ENCODE results near the gene VASN. TPM values are rescaled to one million over a fixed set of nuclear protein-coding genes. Genes with fewer than 3 reads are reported as not detected.

VASN gene
- total and polyA plus RNA-seq, 10 of the 15 experiments (the other 5 are each of a cell fraction or from before 2014, with no cell fraction given) = 0.02 to 0.19 (median 0.14) TPM; not detected in 6

GRCh38 chr16:4390266-4391260 is 18.9 kb downstream of the VASN start:
- DNase-seq (ENCODE audit: low read depth, low spot score) = no peak
- in situ Hi-C loops (cut with MboI) (no loop called here), intact Hi-C loops (cut with micrococcal nuclease; ENCODE audit: unreplicated experiment) (no loop called here)
- no peaks in the 10 kb centered on the region for H3K27me3 ChIP-seq (replicated peaks in 1 of 2; ENCODE audit: control insufficient read depth in 2 of 2, insufficient read depth in 2 of 2, low read length in 1 of 2)
- CTCF ChIA-PET = interaction anchor here (1.5 to 3.8 kb wide), 2 partner anchors 9 to 12 kb away, joined by 3 to 21 read pairs; no protein-coding TSS in a partner anchor
- TF ChIP-seq NR2C1 (IDR thresholded peaks at IDR 0.05) = no peak
- TF ChIP-seq MAX (IDR thresholded peaks at IDR 0.05; ENCODE audit: low read depth, low read length) = no peak
- no peak for TF ChIP-seq POLR2A (IDR thresholded peaks at IDR 0.05; ENCODE audit: low read depth, low read length)
- no peak overlapping the region for H2AFZ ChIP-seq (ENCODE audit: control insufficient read depth, low read depth, low read length)
- no peaks in the 10 kb centered on the region for H3K79me2 ChIP-seq (ENCODE audit: control insufficient read depth, insufficient read depth, low read length)
- no peak overlapping the region for H3K4me2 ChIP-seq (ENCODE audit: control insufficient read depth, insufficient read depth)
- ATAC-seq = no peak
- no TSS peak for BruUV-seq (replicated peaks)
- no peak overlapping the region for H3K4me3 ChIP-seq
- no peaks in the 10 kb centered on the region for H3K4me1 ChIP-seq (ENCODE audit: control insufficient read depth, insufficient read depth, low read length)
- no peak overlapping the region for H3K9ac ChIP-seq (ENCODE audit: control insufficient read depth, insufficient read depth, low read length)
- POLR2A ChIA-PET = interaction anchor here (0.5 to 0.6 kb wide), 2 partner anchors 51 to 666 kb away, joined by 3 to 5 read pairs; no protein-coding TSS in a partner anchor
- RAD21 ChIA-PET (ENCODE audit: unreplicated experiment) = no interaction called here
- no peak overlapping the region for H3K27ac ChIP-seq (ENCODE audit: control insufficient read depth, insufficient read depth)
- SMC1A ChIA-PET (ENCODE audit: uncharacterized antibody, unreplicated experiment) = no interaction called here
- peaks cover 15 to 41% of the 10 kb centered on the region in 2 experiments for H3K36me3 ChIP-seq (ENCODE audit: control insufficient read depth in 2 of 2, insufficient read depth in 2 of 2, low read length in 1 of 2)
- 84% methylated on average over 18 of the region's 18 CpGs for WGBS (ENCODE audit: insufficient coverage, insufficient replicate concordance, low lambda C conversion rate, missing lambda C conversion rate)
- no peaks in the 10 kb centered on the region; the same call in 1 of the 2 replicates for H4K20me1 ChIP-seq (ENCODE audit: control insufficient read depth, insufficient read depth)
- no peaks in the 10 kb centered on the region for H3K9me3 ChIP-seq (replicated peaks; ENCODE audit: control insufficient read depth, insufficient read depth, low read length)
- FAIRE-seq = no peak

- Histone ChIP-seq H3K4me2 (ENCODE audit: control insufficient read depth, insufficient read depth) (no peak overlapping the region), H3K36me3 (ENCODE audit: control insufficient read depth in 2 of 2, insufficient read depth in 2 of 2, low read length in 1 of 2) (peaks cover 15 to 41% of the 10 kb centered on the region in 2 experiments), H3K4me3 (no peak overlapping the region), H3K79me2 (ENCODE audit: control insufficient read depth, insufficient read depth, low read length) (no peaks in the 10 kb centered on the region), H3K9ac (ENCODE audit: control insufficient read depth, insufficient read depth, low read length) (no peak overlapping the region), H4K20me1 (ENCODE audit: control insufficient read depth, insufficient read depth) (no peaks in the 10 kb centered on the region; the same call in 1 of the 2 replicates), H3K9me3 (replicated peaks; ENCODE audit: control insufficient read depth, insufficient read depth, low read length) (no peaks in the 10 kb centered on the region), H3K27ac (ENCODE audit: control insufficient read depth, insufficient read depth) (no peak overlapping the region), H3K27me3 (replicated peaks in 1 of 2; ENCODE audit: control insufficient read depth in 2 of 2, insufficient read depth in 2 of 2, low read length in 1 of 2) (no peaks in the 10 kb centered on the region), H2AFZ (ENCODE audit: control insufficient read depth, low read depth, low read length) (no peak overlapping the region), H3K4me1 (ENCODE audit: control insufficient read depth, insufficient read depth, low read length) (no peaks in the 10 kb centered on the region)
- DNase-seq (ENCODE audit: low read depth, low spot score) = no peak
- no TSS peak for BruUV-seq (replicated peaks)
- FAIRE-seq = no peak
- ChIA-PET SMC1A (ENCODE audit: uncharacterized antibody, unreplicated experiment) (no interaction called here), RAD21 (ENCODE audit: unreplicated experiment) (no interaction called here), CTCF (interaction anchor here (0.5 to 3.8 kb wide), 2 partner anchors 11 to 76 kb away, joined by 3 to 21 read pairs; partner anchors contain the start of gene GLIS2), POLR2A (no interaction called here)
- 92% methylated on average over 21 of the region's 22 CpGs for WGBS (ENCODE audit: insufficient coverage, insufficient replicate concordance, low lambda C conversion rate, missing lambda C conversion rate)
- in situ Hi-C loops (cut with MboI) = no loop called here
- intact Hi-C loops (cut with micrococcal nuclease; ENCODE audit: unreplicated experiment) = no loop called here
- ATAC-seq = no peak
- TF ChIP-seq NBN (IDR thresholded peaks at IDR 0.05) (no peak), MYB (IDR thresholded peaks at IDR 0.05; ENCODE audit: borderline replicate concordance, low read depth, low read length) (no peak), RB1 (IDR thresholded peaks at IDR 0.05; ENCODE audit: borderline replicate concordance) (no peak), ZBTB40 (IDR thresholded peaks at IDR 0.05; ENCODE audit: borderline replicate concordance) (no peak)
These were observed 20.2 kb downstream of the VASN start for GRCh38 chr16:4391631-4392381.

Measured in GM12878 (cell line).